WERI-Rb-1 (cell line): ENCODE data around the gene NCAPG.

Source experiments
- DNase-seq: peaks from one replicate; pipeline ENCODE4 v3.0.0-alpha.2; 2020
- H3K27ac ChIP-seq: fragments of 250-450 bp; sonication (Bioruptor Pico); 2 replicates; pipeline ENCODE4 v1.5.1; 2020; ENCODE audit warnings: mild to moderate bottlenecking, moderate library complexity
- H3K27me3 ChIP-seq: fragments of 250-450 bp; sonication (Bioruptor Pico); 2 replicates; pipeline ENCODE4 v1.5.1; 2021; ENCODE audit warnings: mild to moderate bottlenecking, low read depth, moderate library complexity; ENCODE audit not compliant: insufficient read depth, severe bottlenecking
- H3K36me3 ChIP-seq: fragments of 250-450 bp; sonication (Bioruptor Pico); 2 replicates; pipeline ENCODE4 v1.5.1; 2020; ENCODE audit warnings: mild to moderate bottlenecking, moderate library complexity
- H3K4me3 ChIP-seq: 2 replicates; pipeline ENCODE4 v1.5.1; 2011; ENCODE audit warnings: low read depth, mild to moderate bottlenecking, control low read depth, low read length
- H3K9me3 ChIP-seq: fragments of 250-450 bp; sonication (Bioruptor Pico); 2 replicates; pipeline ENCODE4 v1.5.1; 2021; ENCODE audit warnings: mild to moderate bottlenecking, moderate library complexity; ENCODE audit not compliant: severe bottlenecking
- CTCF ChIP-seq: IDR thresholded peaks from 2 replicates; pipeline ENCODE4 v1.5.1; 2011; ENCODE audit warnings: low read depth, mild to moderate bottlenecking, control low read depth, inconsistent platforms, low read length

Gene NCAPG

DNA sequence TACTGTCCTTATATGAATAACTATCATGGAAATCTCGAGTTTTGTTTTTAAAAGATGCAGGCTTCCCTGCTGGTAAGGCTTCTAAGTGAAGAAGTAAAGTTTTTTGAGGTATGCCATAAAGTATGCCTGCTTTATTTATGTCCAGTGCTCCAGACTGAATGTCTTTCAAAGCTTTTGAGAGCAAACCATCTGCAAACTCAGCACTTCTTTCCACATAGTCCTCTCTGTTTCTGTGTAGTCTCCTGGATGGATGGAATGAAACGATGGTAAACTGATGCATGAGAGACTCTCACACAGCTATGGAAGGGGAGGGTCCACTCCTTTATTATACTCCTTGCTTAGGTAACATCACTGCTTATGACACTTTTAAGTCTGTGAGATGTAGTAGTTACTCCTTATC, 73.7 kb downstream of the NCAPG start:
- no peak overlapping the region for H3K27ac ChIP-seq
- H3K9me3 ChIP-seq: no peaks in the 10 kb centered on the region
- peaks cover 29% of the 10 kb centered on the region for H3K36me3 ChIP-seq
- TF ChIP-seq CTCF: no peak
- no peak overlapping the region for H3K4me3 ChIP-seq
- DNase-seq: no peak
- no peaks in the 10 kb centered on the region for H3K27me3 ChIP-seq

GRCh38 chr4:17889692-17890091, 78.9 kb downstream of the NCAPG start:
- DNase-seq: no peak
- no peak for TF ChIP-seq CTCF
- Histone ChIP-seq H3K4me3 (no peak overlapping the region), H3K9me3 (no peaks in the 10 kb centered on the region), H3K36me3 (peaks cover 24% of the 10 kb centered on the region), H3K27ac (no peak overlapping the region), H3K27me3 (no peaks in the 10 kb centered on the region)

- Histone ChIP-seq H3K27me3 (no peaks in the 10 kb centered on the region), H3K27ac (no peak overlapping the region), H3K36me3 (peaks cover 37% of the 10 kb centered on the region), H3K9me3 (no peaks in the 10 kb centered on the region), H3K4me3 (no peak overlapping the region)
- TF ChIP-seq CTCF: no peak
- DNase-seq: no peak
Observed at GRCh38 chr4:17894421-17894820, 83.6 kb downstream of the NCAPG start.
